ENCODE results near the gene PXDC1. TPM values are rescaled to one million over a fixed set of nuclear protein-coding genes. Genes with fewer than 3 reads are reported as not detected.
"Not testable (repeated sequence)": the region's sequence is repeated elsewhere in the genome, so short reads cannot be mapped to it uniquely, and the experiment has no call there.

The PXDC1 gene
- total RNA-seq, 1 experiment from 2014 or later, result 6.3 TPM

DNA sequence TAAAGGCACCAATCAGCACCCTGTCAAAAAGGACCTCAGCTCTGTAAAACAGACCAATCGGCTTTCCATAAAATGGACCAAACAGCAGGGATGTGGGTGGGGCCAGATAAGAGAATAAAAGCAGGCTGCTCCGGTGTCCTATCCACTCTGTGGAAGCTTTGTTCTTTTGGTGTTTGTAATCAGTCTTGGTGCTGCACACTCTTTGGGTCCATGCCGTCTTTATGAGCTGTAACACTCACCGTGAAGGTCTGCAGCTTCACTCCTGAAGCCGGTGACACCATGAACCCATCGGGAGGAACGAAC lies 7.3 kb upstream of the PXDC1 start:
- no peak for TF ChIP-seq TCF7L2 (IDR thresholded peaks at IDR 0.05; ENCODE audit: borderline replicate concordance, extremely low read depth, insufficient read depth, insufficient read length)
- no peak for TF ChIP-seq CEBPB (IDR thresholded peaks at IDR 0.05; ENCODE audit: low read depth)

DNA sequence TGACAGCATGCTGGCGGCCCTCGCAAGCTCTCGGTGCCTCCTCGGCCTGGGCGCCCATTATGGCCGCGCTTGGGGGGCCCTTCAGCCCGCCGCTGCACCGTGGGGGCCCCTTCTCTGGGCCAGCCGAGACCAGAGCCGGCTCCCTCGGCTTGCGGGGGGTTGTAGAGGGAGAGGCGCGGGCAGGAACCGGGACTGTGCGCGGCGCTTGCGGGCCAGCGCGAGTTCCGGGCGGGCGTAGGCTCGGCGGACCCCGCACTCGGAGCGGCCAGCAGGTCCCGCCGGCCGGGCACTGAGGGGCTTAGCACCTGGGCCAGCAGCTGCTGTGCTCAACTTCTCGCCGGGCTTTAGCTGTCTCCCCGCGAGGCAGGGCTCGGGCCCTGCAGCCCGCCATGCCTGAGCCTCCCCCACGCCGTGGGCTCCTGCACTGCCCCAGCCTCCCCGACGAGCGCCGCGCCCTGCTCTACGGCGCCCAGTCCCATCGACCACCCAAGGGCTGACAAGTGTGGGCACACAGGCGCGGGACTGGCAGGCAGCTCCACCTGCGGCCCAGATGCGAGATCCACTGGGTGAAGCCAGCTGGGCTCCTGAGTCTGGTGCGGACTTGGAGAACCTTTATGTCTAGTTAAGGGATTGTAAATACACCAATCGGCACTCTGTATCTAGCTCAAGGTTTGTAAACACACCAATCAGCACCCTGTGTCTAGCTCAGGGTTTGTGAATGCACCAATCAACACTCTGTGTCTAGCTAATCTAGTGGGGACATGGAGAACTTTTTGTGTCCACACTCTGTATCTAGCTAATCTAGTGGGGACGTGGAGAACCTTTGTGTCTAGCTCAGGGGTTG lies 6.7 kb upstream of the PXDC1 start:
- H3K4me2 ChIP-seq (ENCODE audit: low read length); ATAC-seq; intact Hi-C loops (cut with micrococcal nuclease); DNase-seq (ENCODE audit: low read depth, low spot score); H3K4me1 ChIP-seq (ENCODE audit: control insufficient read depth in 1 of 2, insufficient read depth in 2 of 2, low read length in 2 of 2); H3K36me3 ChIP-seq (ENCODE audit: control insufficient read depth in 1 of 2, insufficient read depth in 2 of 2, low read length in 2 of 2); BruUV-seq (replicated peaks); CTCF ChIA-PET; H3K9me3 ChIP-seq (ENCODE audit: control insufficient read depth in 1 of 2, insufficient read depth in 1 of 2, low read depth in 1 of 2, low read length in 2 of 2); H3K27ac ChIP-seq (ENCODE audit: low read depth, low read length); H3K4me3 ChIP-seq (replicated peaks in 1 of 2; ENCODE audit: low read depth in 1 of 2, low read length in 2 of 2); H4K20me1 ChIP-seq (ENCODE audit: insufficient read depth); H3K27me3 ChIP-seq (ENCODE audit: insufficient read depth, low read length); H3K79me2 ChIP-seq (ENCODE audit: insufficient read depth, low read length); RAD21 ChIA-PET (ENCODE audit: low non-redundant PET in 1 of 2, low total read pairs in 2 of 2, uncharacterized antibody in 2 of 2, unreplicated experiment in 2 of 2); H3K9ac ChIP-seq (ENCODE audit: low read length); POLR2A ChIA-PET; H2AFZ ChIP-seq (ENCODE audit: low read depth, low read length, poor library complexity, severe bottlenecking); H3K9me2 ChIP-seq (ENCODE audit: insufficient read depth): not testable (repeated sequence)

More for the DNA sequence above, 7.3 kb upstream of the PXDC1 start:
- DNase-seq (ENCODE audit: low read depth, low spot score) (no peak), ATAC-seq (no peak)
- Histone ChIP-seq H3K9ac (ENCODE audit: low read length) (no peak overlapping the region), H3K27me3 (ENCODE audit: insufficient read depth, low read length) (no peaks in the 10 kb centered on the region), H3K4me2 (ENCODE audit: low read length) (no peak overlapping the region), H3K27ac (ENCODE audit: low read depth, low read length) (no peak overlapping the region), H3K4me1 (ENCODE audit: control insufficient read depth in 1 of 2, insufficient read depth in 2 of 2, low read length in 2 of 2) (no peaks in the 10 kb centered on the region; a peak in 1 of 4 replicates), H2AFZ (ENCODE audit: low read depth, low read length, poor library complexity, severe bottlenecking) (no peak overlapping the region), H3K9me2 (ENCODE audit: insufficient read depth) (no peaks in the 10 kb centered on the region), H3K79me2 (ENCODE audit: insufficient read depth, low read length) (no peaks in the 10 kb centered on the region), H4K20me1 (ENCODE audit: insufficient read depth) (no peaks in the 10 kb centered on the region), H3K9me3 (ENCODE audit: control insufficient read depth in 1 of 2, insufficient read depth in 1 of 2, low read depth in 1 of 2, low read length in 2 of 2) (no peaks in the 10 kb centered on the region), H3K4me3 (replicated peaks in 1 of 2; ENCODE audit: low read depth in 1 of 2, low read length in 2 of 2) (no peak overlapping the region), H3K36me3 (ENCODE audit: control insufficient read depth in 1 of 2, insufficient read depth in 2 of 2, low read length in 2 of 2) (no peaks in the 10 kb centered on the region)
- ChIA-PET CTCF (no interaction called here), RAD21 (ENCODE audit: low non-redundant PET in 1 of 2, low total read pairs in 2 of 2, uncharacterized antibody in 2 of 2, unreplicated experiment in 2 of 2) (no interaction called here), POLR2A (interaction anchor here (0.8 kb wide), 1 partner anchor 14 kb away, joined by 3 read pairs; no protein-coding TSS in a partner anchor)
- intact Hi-C loops (cut with micrococcal nuclease), result no loop called here
- no TSS peak for BruUV-seq (replicated peaks)
